D721Med (cell line): ENCODE results near the gene CAPN11.

Experiments
- DNase-seq: peaks from one replicate; pipeline ENCODE4 v3.0.0; 2011; ENCODE audit warnings: low spot score; ENCODE audit not compliant: insufficient read length
- FAIRE-seq: peaks from 2 replicates; lab custom pipeline; 2011; peaks lifted over from hg19 to GRCh38; lab: Jason Lieb, UNC
- TF ChIP-seq, protein P1 (sequence below): IDR thresholded peaks from 2 replicates; pipeline ENCODE4 v1.5.1; 2012; ENCODE audit warnings: mild to moderate bottlenecking, control low read depth; ENCODE audit not compliant: insufficient read depth; ENCODE audit errors: missing control alignments

CAPN11 gene

DNA sequence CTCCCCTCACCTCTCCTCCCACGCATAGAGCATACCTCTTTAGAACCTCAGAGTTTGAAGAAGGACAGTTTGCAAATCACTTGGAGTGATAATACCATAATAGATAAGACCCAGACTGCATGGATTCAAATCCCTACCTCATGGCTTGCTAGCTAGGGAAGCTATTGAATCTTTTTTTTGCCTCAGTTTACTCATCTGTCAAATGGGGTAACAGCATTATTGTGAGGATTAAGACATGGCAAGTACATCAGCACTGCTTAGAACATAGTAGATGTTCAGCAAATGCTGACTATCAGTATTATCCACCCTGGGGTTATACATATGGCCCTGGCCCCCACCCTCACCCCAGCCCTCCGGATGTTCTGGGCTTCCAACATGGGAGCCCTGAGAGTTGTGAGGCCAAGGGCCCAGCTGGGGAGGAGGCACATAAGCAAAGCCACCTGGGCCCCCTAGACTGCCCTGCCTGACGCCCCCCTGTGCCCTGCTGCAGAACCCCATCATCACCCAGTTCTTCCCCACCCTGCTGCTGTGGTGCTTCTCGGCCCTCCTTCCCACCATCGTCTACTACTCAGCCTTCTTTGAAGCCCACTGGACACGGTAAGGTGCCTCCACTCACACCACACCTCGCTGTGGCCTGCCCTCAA lies 9.1 kb upstream of the CAPN11 start:
- DNase-seq (no peak), FAIRE-seq (no peak)
- TF ChIP-seq, protein P1, sequence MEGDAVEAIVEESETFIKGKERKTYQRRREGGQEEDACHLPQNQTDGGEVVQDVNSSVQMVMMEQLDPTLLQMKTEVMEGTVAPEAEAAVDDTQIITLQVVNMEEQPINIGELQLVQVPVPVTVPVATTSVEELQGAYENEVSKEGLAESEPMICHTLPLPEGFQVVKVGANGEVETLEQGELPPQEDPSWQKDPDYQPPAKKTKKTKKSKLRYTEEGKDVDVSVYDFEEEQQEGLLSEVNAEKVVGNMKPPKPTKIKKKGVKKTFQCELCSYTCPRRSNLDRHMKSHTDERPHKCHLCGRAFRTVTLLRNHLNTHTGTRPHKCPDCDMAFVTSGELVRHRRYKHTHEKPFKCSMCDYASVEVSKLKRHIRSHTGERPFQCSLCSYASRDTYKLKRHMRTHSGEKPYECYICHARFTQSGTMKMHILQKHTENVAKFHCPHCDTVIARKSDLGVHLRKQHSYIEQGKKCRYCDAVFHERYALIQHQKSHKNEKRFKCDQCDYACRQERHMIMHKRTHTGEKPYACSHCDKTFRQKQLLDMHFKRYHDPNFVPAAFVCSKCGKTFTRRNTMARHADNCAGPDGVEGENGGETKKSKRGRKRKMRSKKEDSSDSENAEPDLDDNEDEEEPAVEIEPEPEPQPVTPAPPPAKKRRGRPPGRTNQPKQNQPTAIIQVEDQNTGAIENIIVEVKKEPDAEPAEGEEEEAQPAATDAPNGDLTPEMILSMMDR: no peak

DNA sequence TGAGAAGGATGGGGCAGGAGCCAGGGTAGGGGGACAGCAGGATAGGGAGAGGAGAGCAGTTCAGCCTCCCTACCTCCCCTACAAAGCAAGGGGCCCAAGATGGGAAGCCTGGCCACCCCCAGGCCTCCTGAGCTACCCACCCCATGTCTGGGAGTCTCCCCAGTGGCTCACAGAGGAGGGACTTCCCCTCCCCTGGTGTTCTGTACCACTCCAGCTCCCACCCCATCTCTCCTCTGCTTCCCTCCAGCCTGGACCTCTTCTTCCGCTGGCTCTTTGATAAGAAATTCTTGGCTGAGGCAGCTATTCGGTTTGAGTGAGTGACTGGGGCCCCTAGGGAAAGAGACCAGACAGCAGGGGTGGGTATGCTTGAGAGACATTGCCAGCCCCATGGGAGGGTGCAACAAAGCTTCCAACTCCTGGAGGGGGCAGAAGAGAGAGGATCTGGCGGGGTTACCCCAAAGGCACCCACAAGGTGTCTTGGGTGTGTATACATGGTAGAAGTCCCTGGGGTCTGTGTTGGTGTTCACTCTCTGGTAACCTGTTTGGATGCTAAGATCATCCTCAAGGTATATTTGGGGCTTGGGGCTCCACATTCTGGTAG lies 8.2 kb upstream of the CAPN11 start:
- TF ChIP-seq, protein P1: no peak
- no peak for DNase-seq
- FAIRE-seq: no peak

DNA sequence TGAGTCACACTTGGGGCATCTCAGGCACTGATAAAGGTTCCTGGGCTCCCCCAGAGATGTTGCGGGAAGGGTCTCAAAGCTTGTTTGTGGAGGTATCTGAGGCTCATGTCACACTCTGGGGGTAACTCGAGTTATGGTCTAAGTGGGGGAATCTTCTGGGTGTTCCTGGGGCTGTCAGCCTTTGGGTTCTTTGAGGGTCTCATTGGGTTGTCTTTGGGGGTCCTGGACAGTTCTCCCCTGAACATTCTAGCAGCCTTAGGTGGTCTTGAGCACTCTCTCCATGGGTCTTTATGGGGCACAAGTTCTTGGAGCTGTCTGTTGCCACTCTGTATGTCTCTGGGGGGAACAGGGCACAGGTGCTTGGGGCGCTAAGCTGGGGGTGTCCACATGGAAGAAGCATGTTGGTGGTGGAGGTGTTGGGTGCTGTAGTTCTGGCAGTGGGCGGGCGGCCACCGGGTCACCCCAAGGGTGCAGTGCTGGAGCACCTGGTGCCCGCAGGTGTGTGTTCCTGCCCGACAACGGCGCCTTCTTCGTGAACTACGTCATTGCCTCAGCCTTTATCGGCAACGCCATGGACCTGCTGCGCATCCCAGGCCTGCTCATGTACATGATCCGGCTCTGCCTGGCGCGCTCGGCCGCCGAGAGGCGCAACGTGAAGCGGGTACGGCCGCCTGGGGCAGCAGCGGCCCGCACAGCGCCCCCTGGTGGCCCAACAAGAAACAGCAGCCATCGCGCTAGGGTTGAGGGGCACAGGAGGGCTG lies 7.1 kb upstream of the CAPN11 start:
- FAIRE-seq (no peak), DNase-seq (peak; percentile 78)

DNA sequence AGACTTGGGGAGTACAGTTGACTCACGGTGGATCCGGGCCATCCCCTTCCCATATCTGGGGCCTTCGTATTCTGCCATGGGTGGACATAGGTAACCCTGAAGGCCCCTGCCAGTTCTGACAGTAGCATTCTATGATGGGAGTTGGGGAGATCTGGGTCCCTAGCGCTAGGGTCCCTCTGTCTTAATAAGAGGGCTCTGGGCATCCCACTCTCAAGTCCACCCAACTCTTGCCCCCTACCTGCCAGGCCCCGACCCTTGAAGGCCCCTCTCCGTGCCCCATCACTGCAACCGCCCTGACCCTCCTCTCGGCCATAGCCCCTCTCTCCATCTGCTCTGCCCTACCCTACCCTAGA lies 6.5 kb upstream of the CAPN11 start:
- TF ChIP-seq, protein P1: no peak
- DNase-seq (no peak), FAIRE-seq (no peak)

More for the DNA sequence above, 7.1 kb upstream of the CAPN11 start:
- TF ChIP-seq, protein P1: peak; percentile 87

DNA sequence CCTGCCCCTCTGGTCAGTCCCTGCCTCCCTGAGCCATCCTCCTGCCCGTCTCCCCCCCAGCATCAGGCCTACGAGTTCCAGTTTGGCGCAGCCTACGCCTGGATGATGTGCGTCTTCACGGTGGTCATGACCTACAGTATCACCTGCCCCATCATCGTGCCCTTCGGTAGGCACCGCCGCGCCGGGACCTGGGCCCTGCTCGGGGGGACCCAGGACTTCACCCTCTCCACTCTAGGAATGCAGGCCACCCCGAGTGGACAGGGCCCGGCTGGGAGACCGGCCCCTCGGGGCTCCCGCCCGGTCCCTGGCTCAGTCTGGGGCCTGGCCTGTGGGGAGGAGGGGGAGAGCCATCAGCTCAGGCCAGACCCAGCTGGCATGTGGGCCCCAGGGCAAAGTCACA lies 6.1 kb upstream of the CAPN11 start:
- no peak for FAIRE-seq
- DNase-seq: no peak

DNA sequence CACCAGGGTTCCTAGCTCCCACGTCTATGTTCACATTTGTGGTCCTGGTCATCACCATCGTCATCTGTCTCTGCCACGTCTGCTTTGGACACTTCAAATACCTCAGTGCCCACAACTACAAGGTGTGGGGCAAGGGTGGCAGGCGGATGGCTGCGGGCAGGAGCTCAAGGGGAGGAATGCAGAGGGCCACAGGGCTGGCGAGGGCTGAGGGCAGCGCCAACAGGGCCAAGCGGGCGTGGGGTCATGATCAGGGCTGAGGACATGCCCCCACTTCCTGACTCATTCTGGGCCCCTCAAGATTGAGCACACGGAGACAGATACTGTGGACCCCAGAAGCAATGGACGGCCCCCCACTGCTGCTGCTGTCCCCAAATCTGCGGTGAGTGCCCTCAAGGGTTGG lies 4.6 kb upstream of the CAPN11 start:
- FAIRE-seq: no peak
- TF ChIP-seq, protein P1: no peak
- no peak for DNase-seq

More for the DNA sequence above, 6.1 kb upstream of the CAPN11 start:
- TF ChIP-seq, protein P1: no peak
